ENCODE results near the gene DHRS7. TPM values are rescaled to one million over a fixed set of nuclear protein-coding genes. Genes with fewer than 3 reads are reported as not detected.

Gene DHRS7
- total RNA-seq, 2 donors from 2014 or later = 82.1 to 87.1 TPM

- no peaks in the 10 kb centered on the region for H3K9me3 ChIP-seq
These were observed 10.5 kb downstream of the DHRS7 start for GRCh38 chr14:60154671-60155070.

GRCh38 chr14:60153991-60154390 lies 11.2 kb downstream of the DHRS7 start:
- Histone ChIP-seq H3K36me3 (no peaks in the 10 kb centered on the region), H3K9me3 (no peaks in the 10 kb centered on the region), H3K4me1 (no peaks in the 10 kb centered on the region), H3K9ac (ENCODE audit: low read depth in 2 of 2, low read length in 2 of 2) (no peak overlapping the region), H3K27ac (no peak overlapping the region), H3K27me3 (no peaks in the 10 kb centered on the region), H3K4me3 (no peak overlapping the region)
- no peak for TF ChIP-seq CTCF (IDR thresholded peaks at IDR 0.05)
- DNase-seq = no peak
- intact Hi-C loops (cut with DNase I) = no loop called here

More at GRCh38 chr14:60154671-60155070, 10.5 kb downstream of the DHRS7 start:
- no peaks in the 10 kb centered on the region for H3K27me3 ChIP-seq
- no peak overlapping the region for H3K27ac ChIP-seq
- no peaks in the 10 kb centered on the region for H3K4me1 ChIP-seq
- no peak overlapping the region for H3K9ac ChIP-seq (ENCODE audit: low read depth in 2 of 2, low read length in 2 of 2)
- DNase-seq = no peak
- H3K4me3 ChIP-seq = no peak overlapping the region
- no peak for TF ChIP-seq CTCF (IDR thresholded peaks at IDR 0.05)
- intact Hi-C loops (cut with DNase I) = no loop called here
- no peaks in the 10 kb centered on the region for H3K36me3 ChIP-seq

GRCh38 chr14:60151715-60152114 lies 13.5 kb downstream of the DHRS7 start:
- Histone ChIP-seq H3K9me3 (no peaks in the 10 kb centered on the region), H3K27me3 (no peaks in the 10 kb centered on the region), H3K9ac (ENCODE audit: low read depth in 2 of 2, low read length in 2 of 2) (no peak overlapping the region), H3K36me3 (no peaks in the 10 kb centered on the region), H3K4me1 (no peaks in the 10 kb centered on the region), H3K27ac (peak overlapping the region; percentile 34), H3K4me3 (no peak overlapping the region)
- DNase-seq = peak; percentile 44
- intact Hi-C loops (cut with DNase I) = no loop called here
- TF ChIP-seq CTCF (IDR thresholded peaks at IDR 0.05) = no peak

- intact Hi-C loops (cut with DNase I) = no loop called here
- TF ChIP-seq CTCF (IDR thresholded peaks at IDR 0.05) = no peak
- H3K9ac ChIP-seq (ENCODE audit: low read depth in 2 of 2, low read length in 2 of 2) = no peak overlapping the region
These were observed 30.5 kb downstream of the DHRS7 start for GRCh38 chr14:60134702-60135101.

GRCh38 chr14:60133487-60133886 lies 31.7 kb downstream of the DHRS7 start:
- Histone ChIP-seq H3K9me3 (no peaks in the 10 kb centered on the region), H3K4me1 (no peaks in the 10 kb centered on the region), H3K4me3 (no peak overlapping the region), H3K36me3 (no peaks in the 10 kb centered on the region), H3K27ac (no peak overlapping the region), H3K9ac (ENCODE audit: low read depth in 2 of 2, low read length in 2 of 2) (no peak overlapping the region), H3K27me3 (no peaks in the 10 kb centered on the region)
- no peak for DNase-seq
- intact Hi-C loops (cut with DNase I) = no loop called here
- TF ChIP-seq CTCF (IDR thresholded peaks at IDR 0.05) = no peak

More at GRCh38 chr14:60134702-60135101, 30.5 kb downstream of the DHRS7 start:
- Histone ChIP-seq H3K36me3 (no peaks in the 10 kb centered on the region), H3K9me3 (no peaks in the 10 kb centered on the region), H3K27ac (no peak overlapping the region), H3K4me3 (no peak overlapping the region), H3K27me3 (no peaks in the 10 kb centered on the region), H3K4me1 (no peaks in the 10 kb centered on the region)
- DNase-seq = no peak

- H3K27ac ChIP-seq = no peak overlapping the region
- H3K27me3 ChIP-seq = no peaks in the 10 kb centered on the region
- DNase-seq = no peak
- H3K9me3 ChIP-seq = no peaks in the 10 kb centered on the region
- intact Hi-C loops (cut with DNase I) = no loop called here
- no peak for TF ChIP-seq CTCF (IDR thresholded peaks at IDR 0.05)
- H3K4me3 ChIP-seq = no peak overlapping the region
- H3K4me1 ChIP-seq = no peaks in the 10 kb centered on the region
- no peaks in the 10 kb centered on the region for H3K36me3 ChIP-seq
- no peak overlapping the region for H3K9ac ChIP-seq (ENCODE audit: low read depth in 2 of 2, low read length in 2 of 2)
These were observed 39.3 kb downstream of the DHRS7 start for GRCh38 chr14:60125918-60126317.
